CD4-positive, alpha-beta T cell treated with Interleukin-10 for 1 hour (primary cell): ENCODE results near the gene DNAAF1.

Experiments used
- DNase-seq: peaks from one replicate; pipeline ENCODE4 v3.0.0-alpha.2; 2020

The DNAAF1 gene

DNA sequence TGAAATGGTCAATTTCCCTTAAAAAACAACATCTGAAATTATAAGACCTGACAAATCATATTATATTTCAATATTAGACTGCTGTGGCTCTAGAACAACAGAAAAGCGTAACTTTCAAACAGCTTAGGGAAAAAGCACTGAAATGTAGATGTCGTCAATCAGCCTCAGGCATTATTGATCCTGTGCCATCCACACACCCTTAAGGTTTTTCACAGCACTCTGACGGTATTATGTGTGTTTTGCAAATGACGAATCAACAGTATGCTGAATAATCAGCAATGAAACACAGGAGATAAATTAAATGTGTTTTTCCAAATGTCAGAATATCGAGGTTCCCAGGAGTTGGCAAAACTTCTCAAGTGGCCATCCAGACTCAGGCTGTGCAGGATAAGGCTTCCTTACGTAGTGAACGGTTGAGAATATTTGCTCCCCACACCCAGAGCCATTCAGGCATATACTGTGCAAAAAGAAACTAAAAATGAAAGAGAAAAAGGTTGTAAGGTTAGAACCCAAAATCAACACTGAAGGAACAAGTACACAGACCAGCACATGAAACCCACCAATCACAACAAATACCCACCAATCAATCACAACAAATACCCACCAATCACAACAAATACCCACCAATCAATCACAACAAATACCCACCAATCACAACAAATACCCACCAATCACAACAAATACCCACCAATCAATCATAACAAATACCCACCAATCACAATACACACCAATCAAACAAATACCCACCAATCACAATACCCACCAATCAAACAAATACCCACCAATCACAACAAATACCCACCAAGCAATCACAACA, 20.6 kb upstream of the DNAAF1 start:
- DNase-seq: no peak

- DNase-seq: no peak
Measured at GRCh38 chr16:84131117-84131516, 14.0 kb upstream of the DNAAF1 start.

- DNase-seq: no peak
Measured at GRCh38 chr16:84132527-84133285, 12.4 kb upstream of the DNAAF1 start.

DNA sequence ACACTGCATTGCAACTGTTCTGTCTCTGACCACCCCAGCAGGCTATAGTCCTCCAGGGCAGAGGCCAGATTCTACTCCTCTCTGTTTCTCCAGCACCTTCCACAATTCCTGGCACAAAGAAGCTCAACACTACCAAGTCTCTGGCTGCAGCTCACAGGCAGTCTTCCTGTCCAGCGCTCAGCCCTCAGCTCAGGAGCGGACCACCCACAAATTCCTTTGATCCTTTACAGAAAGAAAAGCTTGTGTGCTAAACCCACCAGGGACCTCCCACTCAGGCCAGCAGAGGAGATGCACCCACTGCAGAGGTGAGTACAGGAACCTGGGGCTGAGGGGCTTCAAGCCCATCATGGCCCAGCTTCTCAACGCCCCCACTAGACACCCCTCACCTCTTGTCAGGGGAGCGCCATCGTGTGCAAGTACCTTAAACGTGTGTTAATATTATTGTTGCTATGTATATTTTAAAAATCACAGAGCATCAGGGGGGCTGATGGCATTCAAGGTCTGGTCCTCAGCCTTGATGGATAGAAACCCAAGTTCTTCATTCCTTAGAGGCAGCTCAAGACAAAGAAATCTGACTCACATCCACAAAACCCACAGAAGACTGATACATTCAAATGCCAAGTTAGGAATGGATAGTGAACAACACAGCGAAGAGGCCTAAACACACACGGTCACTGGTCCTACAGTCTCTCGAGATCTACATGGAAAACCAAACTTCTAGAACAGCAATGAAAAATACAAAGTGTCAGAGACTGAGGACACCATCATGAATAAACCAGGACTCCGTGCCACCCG, 8.6 kb upstream of the DNAAF1 start:
- DNase-seq: no peak

GRCh38 chr16:84137287-84137686, 7.8 kb upstream of the DNAAF1 start:
- DNase-seq: no peak

GRCh38 chr16:84137769-84138357, 7.2 kb upstream of the DNAAF1 start:
- no peak for DNase-seq

DNA sequence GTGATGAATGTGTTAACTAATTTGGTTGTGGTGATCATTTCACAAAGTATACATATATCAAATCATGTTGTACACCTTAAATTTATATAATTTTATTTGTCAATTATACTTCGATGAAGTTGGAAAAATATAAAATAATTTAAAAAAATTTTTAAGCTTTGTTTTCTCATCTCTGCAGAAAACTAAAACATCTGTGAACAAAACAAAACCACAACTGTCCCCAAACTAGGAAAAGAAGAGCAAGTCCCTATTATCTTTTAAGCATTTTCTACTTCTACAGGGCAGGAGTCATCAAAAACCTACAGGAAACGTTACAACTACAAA, 6.6 kb upstream of the DNAAF1 start:
- DNase-seq: no peak

DNA sequence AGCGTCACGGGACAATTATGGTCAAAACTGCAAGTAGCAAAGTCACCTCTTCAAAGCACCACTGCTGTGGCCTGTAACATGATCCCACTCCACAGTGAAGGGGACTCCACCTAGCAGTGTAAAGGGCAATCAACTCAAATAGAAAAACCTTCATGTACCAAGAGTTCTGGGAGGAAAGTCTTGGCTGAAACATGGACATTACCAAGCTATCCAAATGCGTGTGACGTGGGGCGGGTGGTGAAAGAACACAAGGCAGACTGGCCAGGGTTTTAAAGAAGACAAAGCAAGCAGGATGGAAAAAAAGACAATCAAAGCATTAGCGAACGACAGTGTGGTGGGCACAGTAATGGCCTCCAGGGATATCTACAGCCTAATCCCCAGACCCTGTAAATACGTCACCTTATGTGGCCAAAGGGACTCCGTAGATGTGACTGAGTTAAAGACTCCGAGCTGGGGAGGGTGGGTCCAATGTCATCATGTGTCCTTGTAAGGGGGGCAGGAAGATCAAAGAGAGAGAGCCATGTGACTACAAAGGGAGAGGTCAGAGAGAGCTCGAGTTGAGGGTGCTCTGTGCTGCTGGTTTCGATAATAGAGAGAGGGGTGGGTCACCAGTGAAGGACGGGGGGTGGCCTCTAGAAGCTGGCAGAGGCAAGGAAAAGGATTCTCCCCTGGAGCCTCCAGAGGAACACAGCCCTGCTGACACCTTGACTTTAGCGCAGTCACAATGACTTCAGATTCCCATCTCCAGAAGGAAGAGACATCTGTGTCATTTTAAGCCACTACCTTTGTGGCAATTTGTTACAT, 6.1 kb upstream of the DNAAF1 start:
- no peak for DNase-seq

- DNase-seq: no peak
Measured at GRCh38 chr16:84139628-84140258, 5.4 kb upstream of the DNAAF1 start.

DNA sequence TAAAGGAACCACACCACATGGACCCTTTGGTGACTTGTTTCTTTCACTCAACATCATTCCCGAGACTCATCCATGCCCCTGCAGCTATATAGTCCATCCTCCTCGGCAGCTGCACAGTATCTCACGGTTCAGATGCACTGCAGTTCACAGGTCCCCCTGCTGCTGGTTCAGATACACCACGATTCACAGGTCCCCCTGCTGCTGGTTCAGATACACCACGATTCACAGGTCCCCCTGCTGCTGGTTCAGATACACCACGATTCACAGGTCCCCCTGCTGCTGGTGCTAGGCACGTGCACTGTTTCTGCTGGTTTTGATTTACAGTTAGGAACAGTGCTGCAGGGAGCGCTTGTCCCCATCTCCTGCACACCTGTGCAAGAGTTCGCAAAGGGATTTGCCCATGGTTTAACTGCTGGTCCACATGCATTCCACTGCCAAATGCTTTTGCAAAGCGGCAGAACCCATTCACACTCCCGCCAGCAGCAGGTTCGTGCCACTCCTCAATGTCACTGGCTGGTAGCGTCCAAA, 3.9 kb upstream of the DNAAF1 start:
- no peak for DNase-seq

- DNase-seq: no peak
Measured at GRCh38 chr16:84143081-84143480, 2.0 kb upstream of the DNAAF1 start.

GRCh38 chr16:84143784-84144199, 1.3 kb upstream of the DNAAF1 start:
- peak; percentile 10 for DNase-seq

DNA sequence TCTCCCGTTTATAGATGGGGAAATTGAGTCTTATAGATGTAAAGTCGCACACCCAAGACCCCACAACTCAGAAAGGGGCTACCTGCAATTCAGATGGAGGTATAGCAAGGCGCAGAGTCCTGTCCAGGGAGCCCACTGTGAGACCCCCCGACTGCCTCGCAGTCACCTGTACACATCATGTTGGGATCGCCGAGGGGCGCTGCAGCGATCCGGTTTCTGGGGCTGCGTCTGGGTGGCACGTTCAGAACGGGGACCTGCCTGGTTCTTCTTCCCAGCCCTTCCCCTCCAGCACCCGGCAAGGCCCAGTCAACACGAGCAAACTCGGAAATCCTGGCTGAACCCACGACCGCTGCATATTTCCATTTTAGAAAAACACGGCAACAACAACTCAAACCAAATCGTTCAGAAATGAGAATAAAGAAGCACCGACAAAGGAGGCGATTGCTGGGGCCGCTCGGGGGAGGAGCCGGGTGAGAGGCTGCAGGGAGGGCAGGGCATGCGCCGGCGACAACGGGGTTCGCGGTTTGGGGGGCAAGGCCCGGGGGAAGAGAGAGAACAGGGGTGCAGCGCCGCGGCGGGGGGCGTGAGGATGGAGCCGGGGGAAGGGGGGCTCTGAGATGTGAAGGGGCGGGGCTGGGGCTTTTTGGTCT, 774 bp upstream of the DNAAF1 start:
- DNase-seq: peak; percentile 47

- no peak for DNase-seq
Measured at GRCh38 chr16:84150926-84151325, 5.8 kb downstream of the DNAAF1 start.

DNA sequence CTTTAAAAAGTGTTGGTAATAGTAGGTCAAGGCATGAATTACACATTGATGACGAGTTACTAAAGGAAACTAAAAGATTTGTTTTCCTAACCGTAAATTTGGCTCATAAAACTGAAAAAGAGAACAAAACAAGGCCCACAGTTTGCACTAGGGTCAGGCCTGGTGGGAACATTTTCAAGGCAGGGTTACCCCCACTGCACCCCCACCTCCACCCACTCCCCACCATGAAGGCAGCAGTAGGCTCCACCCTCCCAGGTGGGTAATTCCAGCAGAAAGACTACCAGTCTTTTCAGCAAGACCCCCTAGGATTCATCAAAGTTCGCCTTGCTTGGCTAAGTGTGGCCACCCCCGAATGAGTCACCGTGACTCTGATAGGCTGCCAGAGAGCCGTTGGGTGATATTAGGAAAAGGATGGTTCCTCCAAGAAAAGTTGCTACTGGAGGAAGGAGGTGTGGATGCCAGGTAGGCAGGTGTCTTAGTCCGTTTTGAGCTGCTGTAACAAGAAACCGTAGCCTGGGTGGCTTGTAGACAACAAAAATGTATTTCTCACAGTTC, 8.6 kb downstream of the DNAAF1 start:
- no peak for DNase-seq

DNA sequence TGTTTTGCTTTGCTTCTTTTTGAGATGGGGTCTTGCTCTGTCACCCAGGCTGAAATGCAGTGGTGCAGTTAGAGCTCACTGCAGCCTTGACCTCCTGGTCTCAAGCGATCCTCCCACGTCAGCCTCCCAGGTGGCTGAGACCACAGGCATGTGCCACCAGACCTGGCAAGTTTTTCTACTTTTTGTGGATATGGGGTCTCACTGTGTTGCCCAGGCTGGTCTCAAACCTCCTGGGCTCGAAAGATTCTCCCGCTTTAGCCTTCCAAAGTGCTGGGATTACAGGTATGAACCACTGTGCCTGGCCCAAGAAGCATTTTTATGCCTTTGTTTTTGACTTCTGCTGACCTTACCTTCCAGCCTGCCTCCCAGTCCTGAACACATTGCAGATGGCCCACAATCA, 10.1 kb downstream of the DNAAF1 start:
- no peak for DNase-seq

GRCh38 chr16:84155771-84156170, 10.7 kb downstream of the DNAAF1 start:
- DNase-seq: no peak

DNA sequence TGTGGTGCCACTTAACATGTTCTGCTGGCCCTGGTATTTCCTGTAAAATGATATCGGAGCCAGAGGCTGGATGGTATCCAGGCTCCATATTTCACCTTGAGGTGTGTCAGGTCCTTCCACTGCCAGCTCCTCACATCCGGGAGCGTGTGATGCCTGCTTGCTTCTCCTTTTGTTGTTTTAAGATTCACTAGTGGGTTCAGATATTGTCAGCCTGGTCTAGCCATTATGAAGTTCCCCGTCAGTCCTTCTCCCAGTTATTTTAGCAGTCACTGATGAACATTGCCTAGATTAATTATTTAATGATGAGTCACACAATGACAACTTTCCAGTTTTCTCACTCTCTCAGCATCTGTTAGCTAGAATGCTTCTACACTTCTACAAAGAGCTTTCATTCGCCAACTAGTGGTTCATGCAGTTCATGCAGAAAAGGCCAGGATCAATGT, 11.3 kb downstream of the DNAAF1 start:
- DNase-seq: no peak

DNA sequence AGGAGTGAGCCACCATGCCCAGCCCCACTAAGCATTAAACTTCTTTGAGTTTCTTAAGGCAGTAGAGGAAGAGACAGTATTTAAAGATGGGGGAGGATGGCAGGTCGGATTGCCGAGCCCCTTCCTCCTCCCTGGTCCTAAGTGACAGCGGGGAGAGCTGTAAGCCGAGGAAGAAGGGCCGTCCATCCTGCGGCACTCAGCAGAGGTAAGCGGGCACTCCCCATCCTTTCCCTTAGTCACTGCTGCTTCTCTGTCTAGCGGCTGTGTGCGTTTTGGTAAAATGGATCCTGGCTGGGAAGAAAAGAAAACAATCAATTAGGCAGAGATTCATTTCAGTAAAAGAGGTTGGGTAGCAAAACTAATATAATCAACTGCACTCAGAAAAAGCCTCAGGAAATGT, 13.9 kb downstream of the DNAAF1 start:
- no peak for DNase-seq

DNA sequence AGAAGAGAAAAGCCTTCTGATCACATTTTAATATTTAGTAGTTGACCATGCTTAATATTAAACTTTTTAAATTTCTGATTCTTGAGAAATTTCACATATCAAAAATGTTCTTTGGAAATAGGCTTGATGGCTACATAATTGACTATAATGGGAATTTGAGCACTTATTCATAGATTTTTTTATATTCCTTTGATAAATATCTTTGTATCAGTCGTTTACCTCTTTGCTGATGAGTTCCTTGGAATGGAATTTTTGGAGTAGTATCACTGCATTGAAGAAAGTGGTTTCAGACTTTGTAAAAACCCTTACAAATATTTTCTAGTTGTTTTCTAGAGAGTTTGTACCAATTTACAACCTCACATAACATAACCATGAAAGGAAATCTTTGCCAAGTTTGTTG, 14.7 kb downstream of the DNAAF1 start:
- no peak for DNase-seq

DNA sequence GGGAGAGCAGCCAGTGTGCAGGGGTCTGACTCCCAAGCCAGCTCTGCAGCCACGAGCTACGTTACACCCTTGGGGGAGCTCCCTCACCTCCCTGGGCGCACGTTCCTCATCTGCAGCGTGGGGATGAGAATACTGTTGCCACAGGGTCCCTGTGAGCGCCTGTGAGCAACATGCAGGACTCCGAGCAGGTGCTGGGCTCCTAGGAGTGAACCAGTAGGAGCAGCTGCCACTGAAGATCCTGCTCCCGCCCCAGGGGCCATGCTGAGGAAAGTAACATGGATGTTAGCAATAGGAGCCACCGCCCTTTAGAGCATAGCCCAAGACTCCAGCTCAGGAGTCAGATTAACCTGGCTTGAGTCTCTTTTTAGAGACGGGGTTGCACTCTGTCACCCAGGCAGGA, 15.9 kb downstream of the DNAAF1 start:
- DNase-seq: no peak
